Chondrocyte (in vitro differentiated cells): ENCODE results near the gene UBE2D1. TPM values are rescaled to one million over a fixed set of nuclear protein-coding genes. Genes with fewer than 3 reads are reported as not detected.

ENCODE experiments used
- DNase-seq: peaks from one replicate; pipeline ENCODE4 v3.0.0; 2021; ENCODE audit warnings: mixed read lengths, low spot score
- H3K27ac Mint-ChIP-seq: one replicate; pipeline ENCODE4 v1.8.0; 2021; ENCODE audit warnings: mild to moderate bottlenecking, moderate library complexity, mixed read lengths; ENCODE audit not compliant: unreplicated experiment
- H3K27me3 Mint-ChIP-seq: 2 replicates; pipeline ENCODE4 v1.8.0; 2021; ENCODE audit warnings: low read depth, mixed read lengths
- H3K36me3 Mint-ChIP-seq: 2 replicates; pipeline ENCODE4 v1.8.0; 2021; ENCODE audit warnings: low read depth, mixed read lengths
- H3K4me1 Mint-ChIP-seq: 2 replicates; pipeline ENCODE4 v1.8.0; 2021; ENCODE audit warnings: low read depth, mild to moderate bottlenecking, mixed read lengths
- H3K4me3 Mint-ChIP-seq: one replicate; pipeline ENCODE4 v1.8.0; 2021; ENCODE audit warnings: mild to moderate bottlenecking, moderate library complexity, mixed read lengths; ENCODE audit not compliant: unreplicated experiment
- H3K9me3 Mint-ChIP-seq: 2 replicates; pipeline ENCODE4 v1.8.0; 2021; ENCODE audit warnings: low read depth, mixed read lengths
- total RNA-seq: library from RNA; stranded (reverse); gene quantifications from 3 replicates; pipeline ENCODE4 v1.2.1, GENCODE V29; 2021
- TF ChIP-seq, protein P1 (sequence below): fragments of 200-600 bp; sonication (generic); IDR thresholded peaks from 2 replicates; pipeline ENCODE4 v1.5.0; 2021; ENCODE audit warnings: antibody characterized with exemption, mild to moderate bottlenecking, moderate library complexity

The UBE2D1 gene
- total RNA-seq, 1 donor from 2014 or later = 12.7 TPM

DNA sequence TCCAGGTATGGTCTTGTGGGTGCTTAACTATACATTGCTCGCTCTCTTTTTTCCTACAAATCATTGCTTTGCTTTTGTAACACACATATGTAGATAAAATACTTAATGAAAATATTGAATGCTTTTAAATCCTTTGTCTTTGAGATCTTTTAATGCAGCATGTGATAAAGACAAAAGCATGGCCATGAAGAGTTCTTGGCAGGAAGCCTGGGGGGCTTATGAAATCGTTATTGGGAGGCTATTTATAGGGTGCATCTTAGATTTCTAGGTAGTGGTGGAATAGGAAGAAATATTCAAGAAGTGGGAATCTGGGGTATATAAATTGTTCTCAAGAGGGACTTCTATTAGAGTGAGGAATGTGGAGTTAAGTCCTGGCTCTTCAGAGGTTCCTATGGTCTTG, 21.9 kb downstream of the UBE2D1 start:
- Mint-ChIP-seq H3K27me3 (no peaks in the 10 kb centered on the region), H3K4me1 (peaks cover 14% of the 10 kb centered on the region), H3K4me3 (no peak overlapping the region)

DNA sequence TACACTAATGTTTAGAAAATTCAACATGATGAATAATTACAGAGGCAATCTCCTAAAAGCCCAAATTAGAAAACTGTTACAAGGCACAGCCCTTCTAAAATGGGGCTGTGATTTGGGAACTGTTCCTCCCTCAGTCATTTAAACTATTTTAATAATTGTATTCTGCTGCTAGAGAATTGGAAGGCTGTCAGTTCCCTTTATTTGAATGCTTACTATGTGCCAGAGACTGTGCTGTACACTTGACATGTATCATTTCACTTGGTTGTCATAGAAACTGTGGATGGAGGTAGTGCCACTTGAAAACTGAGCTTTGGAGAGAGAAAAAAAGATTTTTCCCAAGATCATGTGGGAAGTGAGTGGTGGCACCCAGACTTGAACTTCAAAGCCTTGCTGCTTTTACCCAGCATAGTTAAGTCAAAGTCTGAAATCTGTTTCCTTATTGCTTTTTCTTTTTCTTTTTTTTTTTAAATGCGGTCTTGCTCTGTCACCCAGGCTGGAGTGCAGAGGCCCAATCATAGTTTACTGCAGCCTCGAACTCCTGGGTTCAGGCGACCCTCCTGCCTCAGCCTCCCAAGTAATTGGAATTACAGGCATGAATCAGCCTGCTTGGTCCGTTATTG, 23.6 kb downstream of the UBE2D1 start:
- peak overlapping the region; percentile 27 for H3K27ac Mint-ChIP-seq
- no peaks in the 10 kb centered on the region for H3K9me3 Mint-ChIP-seq
- TF ChIP-seq, protein P1, sequence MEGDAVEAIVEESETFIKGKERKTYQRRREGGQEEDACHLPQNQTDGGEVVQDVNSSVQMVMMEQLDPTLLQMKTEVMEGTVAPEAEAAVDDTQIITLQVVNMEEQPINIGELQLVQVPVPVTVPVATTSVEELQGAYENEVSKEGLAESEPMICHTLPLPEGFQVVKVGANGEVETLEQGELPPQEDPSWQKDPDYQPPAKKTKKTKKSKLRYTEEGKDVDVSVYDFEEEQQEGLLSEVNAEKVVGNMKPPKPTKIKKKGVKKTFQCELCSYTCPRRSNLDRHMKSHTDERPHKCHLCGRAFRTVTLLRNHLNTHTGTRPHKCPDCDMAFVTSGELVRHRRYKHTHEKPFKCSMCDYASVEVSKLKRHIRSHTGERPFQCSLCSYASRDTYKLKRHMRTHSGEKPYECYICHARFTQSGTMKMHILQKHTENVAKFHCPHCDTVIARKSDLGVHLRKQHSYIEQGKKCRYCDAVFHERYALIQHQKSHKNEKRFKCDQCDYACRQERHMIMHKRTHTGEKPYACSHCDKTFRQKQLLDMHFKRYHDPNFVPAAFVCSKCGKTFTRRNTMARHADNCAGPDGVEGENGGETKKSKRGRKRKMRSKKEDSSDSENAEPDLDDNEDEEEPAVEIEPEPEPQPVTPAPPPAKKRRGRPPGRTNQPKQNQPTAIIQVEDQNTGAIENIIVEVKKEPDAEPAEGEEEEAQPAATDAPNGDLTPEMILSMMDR = no peak
- H3K4me1 Mint-ChIP-seq = peaks cover 8% of the 10 kb centered on the region
- H3K4me3 Mint-ChIP-seq = no peak overlapping the region
- peaks cover 4% of the 10 kb centered on the region for H3K36me3 Mint-ChIP-seq
- no peaks in the 10 kb centered on the region for H3K27me3 Mint-ChIP-seq
- no peak for DNase-seq

More for the DNA sequence above, 21.9 kb downstream of the UBE2D1 start:
- Mint-ChIP-seq H3K27ac (no peak overlapping the region), H3K36me3 (peaks cover 4% of the 10 kb centered on the region), H3K9me3 (no peaks in the 10 kb centered on the region)
- no peak for DNase-seq
- TF ChIP-seq, protein P1 = no peak

DNA sequence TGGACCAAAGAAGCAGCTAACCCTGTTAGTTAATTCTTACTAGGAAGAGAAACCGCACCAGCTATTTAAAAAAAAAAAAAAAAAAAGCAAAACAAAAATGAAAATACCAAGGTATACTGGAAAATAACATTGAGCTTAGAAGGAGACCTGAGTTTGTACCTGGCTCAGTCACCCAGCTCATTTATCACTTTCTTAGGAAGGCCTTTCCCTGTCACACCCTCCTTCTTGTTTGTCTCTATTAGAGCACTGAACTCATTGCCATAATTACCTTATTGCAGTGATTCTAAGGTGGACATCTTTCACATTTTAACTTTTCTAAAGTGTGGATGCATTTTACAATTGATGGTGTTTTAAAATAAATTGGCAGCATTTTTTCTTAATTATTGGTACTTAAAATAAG, 24.1 kb downstream of the UBE2D1 start:
- Mint-ChIP-seq H3K4me3 (no peak overlapping the region), H3K36me3 (peaks cover 6% of the 10 kb centered on the region), H3K27ac (no peak overlapping the region), H3K27me3 (no peaks in the 10 kb centered on the region), H3K9me3 (no peaks in the 10 kb centered on the region), H3K4me1 (peaks cover 7% of the 10 kb centered on the region)
- no peak for DNase-seq
- TF ChIP-seq, protein P1 = no peak

DNA sequence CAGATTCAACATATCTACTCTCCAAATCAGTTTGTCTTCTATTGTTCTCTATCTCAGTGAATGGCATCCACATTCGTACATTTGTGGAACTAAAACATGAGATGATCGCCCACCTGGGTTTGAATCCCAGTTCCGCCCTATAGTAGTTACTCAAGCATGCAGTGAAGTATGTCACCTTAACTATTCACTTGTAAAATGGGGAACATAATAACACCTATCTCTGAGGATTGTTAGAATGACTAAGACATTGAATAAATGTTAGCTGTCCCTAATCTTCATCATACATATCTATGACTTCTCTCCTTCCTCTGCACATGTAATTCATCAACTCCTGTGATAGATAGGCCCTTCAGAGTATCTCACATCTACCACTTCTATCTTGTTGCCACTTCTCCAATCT, 24.7 kb downstream of the UBE2D1 start:
- Mint-ChIP-seq H3K27me3 (no peaks in the 10 kb centered on the region), H3K27ac (no peak overlapping the region), H3K4me3 (no peak overlapping the region), H3K36me3 (peaks cover 7% of the 10 kb centered on the region), H3K4me1 (peaks cover 7% of the 10 kb centered on the region), H3K9me3 (no peaks in the 10 kb centered on the region)
- TF ChIP-seq, protein P1 = no peak
- no peak for DNase-seq

DNA sequence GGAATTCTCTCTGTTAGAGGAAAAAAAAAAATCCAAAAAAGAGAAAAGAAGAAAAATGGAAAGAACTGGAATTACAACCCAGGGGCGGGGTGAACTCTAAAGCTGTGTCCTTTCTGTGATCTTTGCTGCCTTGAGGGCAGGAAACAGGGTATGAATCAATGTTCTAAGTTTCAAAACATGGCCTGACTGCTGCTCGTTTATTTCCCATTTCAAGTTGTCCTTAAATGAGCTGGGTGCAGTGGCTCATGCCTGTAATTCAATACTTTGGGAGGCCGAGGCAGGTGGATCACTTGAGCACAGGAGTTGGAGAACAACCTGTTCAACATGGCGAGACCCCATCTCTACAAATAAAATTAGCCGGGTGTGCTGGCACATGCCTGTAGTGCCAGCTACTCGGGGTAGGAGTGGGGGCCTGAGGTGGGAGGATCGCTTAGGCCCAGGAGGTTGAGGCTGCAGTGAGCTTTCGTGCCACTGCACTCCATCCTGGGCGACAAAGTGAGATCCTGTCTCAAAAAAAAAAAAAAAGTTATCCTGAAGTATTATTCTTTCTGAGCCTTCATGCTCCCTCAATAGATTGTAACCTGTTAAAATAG, 25.7 kb downstream of the UBE2D1 start:
- TF ChIP-seq, protein P1 = no peak
- no peak for DNase-seq
- no peak overlapping the region for H3K4me3 Mint-ChIP-seq
- H3K27me3 Mint-ChIP-seq = no peaks in the 10 kb centered on the region
- no peak overlapping the region for H3K27ac Mint-ChIP-seq
- H3K4me1 Mint-ChIP-seq = peaks cover 7% of the 10 kb centered on the region
- H3K9me3 Mint-ChIP-seq = no peaks in the 10 kb centered on the region
- H3K36me3 Mint-ChIP-seq = peaks cover 11% of the 10 kb centered on the region
